MCF 10A (cell line): Measurements from ENCODE around the gene CEP89. TPM values are rescaled to one million over a fixed set of nuclear protein-coding genes. Genes with fewer than 3 reads are reported as not detected.

Experiments used
- BruUV-seq: library from RNA; stranded (reverse); fragments of 400-500 nt; replicated peaks from 2 replicates; lab custom pipeline; 2021; lab: Mats Ljungman, UMichigan
- CTCF ChIA-PET: fragments of 300-600 bp; sonication (Branson Sonifier 250); formaldehyde crosslinking; extraction: SDS; loops from one replicate; lab custom pipeline; 2021; ENCODE audit warnings: antibody characterized with exemption, inconsistent platforms; lab: Yijun Ruan, JAX
- POLR2A ChIA-PET: fragments of 300-600, 350-650 bp; sonication (Branson Sonifier 250); formaldehyde crosslinking; extraction: SDS; loops from one replicate; lab custom pipeline; 2020; ENCODE audit warnings: antibody characterized with exemption, inconsistent platforms; lab: Yijun Ruan, JAX
- DNase-seq: peaks from one replicate; pipeline ENCODE4 v3.0.0-alpha.2; 2018; ENCODE audit not compliant: unreplicated experiment
- H3K27ac Mint-ChIP-seq: one replicate; pipeline ENCODE4 v1.8.0; 2022; ENCODE audit warnings: mild to moderate bottlenecking, low read depth, mixed read lengths; ENCODE audit not compliant: unreplicated experiment
- H3K27me3 Mint-ChIP-seq: one replicate; pipeline ENCODE4 v1.8.0; 2022; ENCODE audit warnings: mixed read lengths; ENCODE audit not compliant: insufficient read depth, unreplicated experiment
- H3K36me3 Mint-ChIP-seq: one replicate; pipeline ENCODE4 v1.8.0; 2022; ENCODE audit warnings: mild to moderate bottlenecking, moderate library complexity, mixed read lengths; ENCODE audit not compliant: insufficient read depth, unreplicated experiment
- H3K4me1 Mint-ChIP-seq: one replicate; pipeline ENCODE4 v1.8.0; 2022; ENCODE audit warnings: mixed read lengths; ENCODE audit not compliant: insufficient read depth, unreplicated experiment
- H3K4me3 Mint-ChIP-seq: one replicate; pipeline ENCODE4 v1.8.0; 2022; ENCODE audit warnings: mild to moderate bottlenecking, moderate library complexity, mixed read lengths; ENCODE audit not compliant: unreplicated experiment
- H3K9me3 Mint-ChIP-seq: one replicate; pipeline ENCODE4 v1.8.0; 2022; ENCODE audit warnings: mixed read lengths; ENCODE audit not compliant: unreplicated experiment
- intact Hi-C: fragments of 100-400 bp; cut with micrococcal nuclease; formaldehyde crosslinking; loops from 2 replicates; pipeline ENCODE4 v1.14.1; 2022
- total RNA-seq: library from RNA; stranded (reverse); gene quantifications from 2 replicates; pipeline ENCODE4 v1.2.3, GENCODE V29; 2022
- TF ChIP-seq, protein P1 (sequence below): fragments of 200-600 bp; IDR thresholded peaks from one replicate; pipeline ENCODE4 v1.8.0; 2022; ENCODE audit warnings: antibody characterized with exemption, mild to moderate bottlenecking; ENCODE audit not compliant: unreplicated experiment

The CEP89 gene
- total RNA-seq, 1 experiment from 2014 or later = 24.7 TPM

DNA sequence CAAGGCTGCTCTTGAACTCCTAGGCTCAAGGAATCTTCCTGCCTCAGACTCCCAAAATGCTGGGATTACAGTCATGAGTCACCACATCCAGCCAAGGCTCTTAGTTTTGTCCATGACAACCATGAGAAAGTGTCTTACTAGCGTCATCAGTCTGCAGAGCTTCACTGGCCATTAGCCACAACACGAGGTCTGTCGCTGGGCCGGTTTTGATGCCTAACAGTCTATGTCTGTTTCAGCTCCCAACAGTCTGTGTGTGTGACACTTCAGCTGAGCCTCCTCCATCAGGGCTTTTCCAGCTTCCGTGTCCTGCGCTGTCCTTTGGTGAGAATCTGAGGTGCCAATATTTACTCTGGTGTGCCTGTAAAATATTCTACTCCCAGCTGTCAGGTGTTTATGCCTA, 47.6 kb downstream of the CEP89 start:
- TF ChIP-seq, protein P1, sequence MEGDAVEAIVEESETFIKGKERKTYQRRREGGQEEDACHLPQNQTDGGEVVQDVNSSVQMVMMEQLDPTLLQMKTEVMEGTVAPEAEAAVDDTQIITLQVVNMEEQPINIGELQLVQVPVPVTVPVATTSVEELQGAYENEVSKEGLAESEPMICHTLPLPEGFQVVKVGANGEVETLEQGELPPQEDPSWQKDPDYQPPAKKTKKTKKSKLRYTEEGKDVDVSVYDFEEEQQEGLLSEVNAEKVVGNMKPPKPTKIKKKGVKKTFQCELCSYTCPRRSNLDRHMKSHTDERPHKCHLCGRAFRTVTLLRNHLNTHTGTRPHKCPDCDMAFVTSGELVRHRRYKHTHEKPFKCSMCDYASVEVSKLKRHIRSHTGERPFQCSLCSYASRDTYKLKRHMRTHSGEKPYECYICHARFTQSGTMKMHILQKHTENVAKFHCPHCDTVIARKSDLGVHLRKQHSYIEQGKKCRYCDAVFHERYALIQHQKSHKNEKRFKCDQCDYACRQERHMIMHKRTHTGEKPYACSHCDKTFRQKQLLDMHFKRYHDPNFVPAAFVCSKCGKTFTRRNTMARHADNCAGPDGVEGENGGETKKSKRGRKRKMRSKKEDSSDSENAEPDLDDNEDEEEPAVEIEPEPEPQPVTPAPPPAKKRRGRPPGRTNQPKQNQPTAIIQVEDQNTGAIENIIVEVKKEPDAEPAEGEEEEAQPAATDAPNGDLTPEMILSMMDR = no peak
- Mint-ChIP-seq H3K9me3 (peaks cover 8% of the 10 kb centered on the region), H3K27ac (no peak overlapping the region), H3K36me3 (peaks cover 65% of the 10 kb centered on the region), H3K4me3 (no peak overlapping the region), H3K4me1 (no peaks in the 10 kb centered on the region), H3K27me3 (no peaks in the 10 kb centered on the region)
- no peak for DNase-seq
- intact Hi-C loops = no loop called here
- no TSS peak for BruUV-seq
- CTCF ChIA-PET = interaction anchor here (0.6 kb wide), 2 partner anchors 29 to 272 kb away, joined by 3 read pairs; no protein-coding TSS in a partner anchor
- POLR2A ChIA-PET = no interaction called here

DNA sequence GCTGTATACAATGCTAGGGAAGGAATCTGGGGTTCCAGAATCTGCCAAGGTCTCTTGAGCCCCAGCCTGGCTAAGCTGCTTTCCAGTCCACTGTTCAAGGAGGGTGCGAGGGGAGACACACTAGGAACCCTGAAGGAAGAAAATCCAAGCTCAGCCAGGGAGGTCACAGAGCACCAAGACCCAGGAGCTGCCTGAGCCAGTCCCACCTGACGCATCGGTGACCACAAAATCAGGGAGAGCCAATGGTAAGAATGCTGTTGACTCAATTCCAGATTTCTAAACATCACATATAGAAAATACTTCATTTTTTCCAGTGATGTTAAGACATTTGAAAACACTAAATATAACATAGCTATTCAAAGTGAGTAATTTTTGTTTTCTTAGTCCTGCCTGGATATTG, 50.1 kb downstream of the CEP89 start:
- Mint-ChIP-seq H3K36me3 (peaks cover 56% of the 10 kb centered on the region), H3K4me3 (no peak overlapping the region), H3K9me3 (no peaks in the 10 kb centered on the region), H3K27ac (no peak overlapping the region), H3K27me3 (no peaks in the 10 kb centered on the region), H3K4me1 (no peaks in the 10 kb centered on the region)
- TF ChIP-seq, protein P1 = no peak
- intact Hi-C loops = no loop called here
- no peak for DNase-seq
- POLR2A ChIA-PET = interaction anchor here (0.6 kb wide), 1 partner anchor 8 kb away, joined by 3 read pairs; no protein-coding TSS in a partner anchor
- CTCF ChIA-PET = no interaction called here
- BruUV-seq = no TSS peak

DNA sequence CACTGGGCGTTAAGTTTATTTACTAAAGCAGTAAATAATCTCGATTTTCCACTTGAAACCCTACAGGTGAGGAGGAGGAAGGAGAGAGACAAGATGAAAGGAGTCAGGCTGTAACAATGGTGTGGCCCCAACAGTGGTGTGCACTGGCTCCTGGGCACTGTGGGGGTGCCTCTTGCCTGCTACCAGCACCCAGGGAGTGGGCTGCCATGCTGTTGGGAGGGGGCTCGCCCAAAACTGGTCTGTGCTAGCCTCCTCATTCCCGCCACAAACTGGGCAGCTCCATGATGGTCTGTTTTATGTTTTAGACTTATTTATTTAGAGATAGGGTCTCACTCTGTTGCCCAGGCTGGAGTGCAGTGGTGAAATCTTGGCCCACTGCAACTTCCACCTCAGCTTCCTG, 52.4 kb downstream of the CEP89 start:
- BruUV-seq = no TSS peak
- TF ChIP-seq, protein P1 = no peak
- ChIA-PET POLR2A (interaction anchor here (0.6 to 1.4 kb wide), 2 partner anchors 11 to 1068 kb away, joined by 3 to 4 read pairs; no protein-coding TSS in a partner anchor), CTCF (no interaction called here)
- Mint-ChIP-seq H3K4me1 (no peaks in the 10 kb centered on the region), H3K36me3 (peaks cover 45% of the 10 kb centered on the region), H3K9me3 (no peaks in the 10 kb centered on the region), H3K27me3 (no peaks in the 10 kb centered on the region), H3K27ac (no peak overlapping the region), H3K4me3 (no peak overlapping the region)
- intact Hi-C loops = no loop called here
- DNase-seq = no peak

DNA sequence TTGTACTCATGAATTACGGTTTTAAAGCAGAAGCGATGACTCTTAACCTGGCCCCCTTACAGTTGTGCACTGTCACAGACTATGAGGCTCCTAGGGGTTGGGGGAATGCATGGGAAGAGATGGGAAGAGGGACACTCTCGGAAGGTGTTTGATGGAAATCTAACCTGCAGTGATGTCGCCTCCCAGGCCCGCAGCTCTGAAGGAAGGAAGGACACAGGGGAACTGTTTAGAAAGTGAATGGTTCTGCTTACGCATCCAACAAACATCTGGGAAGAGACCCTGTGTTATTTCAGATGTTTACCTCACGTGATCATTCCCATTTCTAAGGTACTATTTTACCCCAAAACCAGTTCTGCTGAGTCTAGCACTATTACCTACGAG, 54.2 kb downstream of the CEP89 start:
- intact Hi-C loops = no loop called here
- CTCF ChIA-PET = no interaction called here
- no peak overlapping the region for H3K4me3 Mint-ChIP-seq
- POLR2A ChIA-PET = no interaction called here
- peaks cover 37% of the 10 kb centered on the region for H3K36me3 Mint-ChIP-seq
- DNase-seq = no peak
- H3K9me3 Mint-ChIP-seq = no peaks in the 10 kb centered on the region
- H3K27ac Mint-ChIP-seq = no peak overlapping the region
- TF ChIP-seq, protein P1 = no peak
- BruUV-seq = no TSS peak
- H3K27me3 Mint-ChIP-seq = no peaks in the 10 kb centered on the region
- no peaks in the 10 kb centered on the region for H3K4me1 Mint-ChIP-seq
